GM10847 (cell line): ENCODE measurements around the gene REEP6.

Source experiments
- POLR2A ChIP-seq: IDR thresholded peaks from 2 replicates; pipeline ENCODE4 v1.6.1; 2011; ENCODE audit not compliant: insufficient read length; ENCODE audit errors: extremely low read depth

The REEP6 gene

DNA sequence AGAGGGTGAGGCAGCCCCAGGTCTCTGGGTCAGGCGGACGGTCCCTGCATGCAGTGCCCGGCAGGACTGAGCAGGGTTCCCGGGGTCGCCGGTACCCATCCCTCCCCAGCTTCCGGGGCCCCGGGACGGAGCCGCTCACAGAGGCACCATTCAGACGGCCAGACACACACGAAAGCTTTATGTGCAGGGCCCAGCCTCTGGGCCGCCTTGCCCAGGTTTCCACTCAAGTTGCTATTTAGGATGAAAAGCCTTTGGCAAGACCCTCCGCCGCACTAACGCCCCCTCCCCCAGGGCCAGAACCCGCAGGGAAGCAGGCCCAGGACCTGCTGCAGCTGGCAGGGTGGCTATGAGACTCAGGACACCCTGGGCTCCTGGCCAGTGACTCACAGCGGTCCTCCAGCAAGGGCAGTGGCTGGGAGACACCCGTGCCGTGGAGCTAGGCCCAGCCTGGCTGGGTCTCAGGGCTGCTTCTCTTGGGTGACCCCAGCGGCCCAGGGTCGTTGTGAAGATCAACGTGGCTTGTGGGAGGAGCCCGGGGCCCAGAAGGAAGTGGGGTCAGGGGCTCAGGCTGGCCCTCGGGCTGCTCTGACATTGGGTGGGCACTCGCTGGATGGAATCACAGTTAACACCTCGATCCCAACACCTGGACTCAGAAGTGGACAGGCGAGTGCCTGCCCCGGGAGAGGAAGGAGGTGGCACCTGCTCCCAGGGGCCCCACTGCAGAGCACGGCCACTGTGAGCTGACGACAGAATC lies 16.8 kb upstream of the REEP6 start:
- TF ChIP-seq POLR2A, result no peak

DNA sequence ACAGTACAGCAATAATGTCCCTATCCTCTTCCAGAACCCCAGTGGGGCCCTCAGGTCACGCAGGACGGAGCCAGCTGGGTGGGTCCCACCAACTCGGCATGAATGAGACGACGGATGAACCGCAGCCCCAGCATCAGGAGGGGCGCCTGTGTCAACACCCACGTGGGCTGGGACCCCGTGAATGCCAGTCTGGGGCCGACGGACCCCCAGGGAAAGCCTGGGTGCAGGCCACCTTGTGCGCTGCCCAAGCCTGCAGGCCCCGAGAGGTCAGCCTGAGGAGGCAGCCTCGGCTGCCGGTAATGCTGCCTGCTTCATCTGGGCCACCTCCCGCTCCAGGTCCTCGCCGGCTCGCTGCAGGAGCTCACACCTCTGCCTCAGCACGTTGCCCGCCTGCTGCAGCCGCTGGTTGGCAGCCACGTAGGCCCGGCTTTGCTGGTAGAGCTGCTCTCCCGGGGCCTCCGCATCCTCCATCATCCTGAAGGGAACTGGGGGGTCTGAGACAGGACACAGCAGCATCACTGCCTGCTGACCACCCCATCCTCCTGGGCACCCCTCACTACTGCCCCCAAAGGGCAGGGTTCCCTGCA lies 16.1 kb upstream of the REEP6 start:
- TF ChIP-seq POLR2A, result no peak

DNA sequence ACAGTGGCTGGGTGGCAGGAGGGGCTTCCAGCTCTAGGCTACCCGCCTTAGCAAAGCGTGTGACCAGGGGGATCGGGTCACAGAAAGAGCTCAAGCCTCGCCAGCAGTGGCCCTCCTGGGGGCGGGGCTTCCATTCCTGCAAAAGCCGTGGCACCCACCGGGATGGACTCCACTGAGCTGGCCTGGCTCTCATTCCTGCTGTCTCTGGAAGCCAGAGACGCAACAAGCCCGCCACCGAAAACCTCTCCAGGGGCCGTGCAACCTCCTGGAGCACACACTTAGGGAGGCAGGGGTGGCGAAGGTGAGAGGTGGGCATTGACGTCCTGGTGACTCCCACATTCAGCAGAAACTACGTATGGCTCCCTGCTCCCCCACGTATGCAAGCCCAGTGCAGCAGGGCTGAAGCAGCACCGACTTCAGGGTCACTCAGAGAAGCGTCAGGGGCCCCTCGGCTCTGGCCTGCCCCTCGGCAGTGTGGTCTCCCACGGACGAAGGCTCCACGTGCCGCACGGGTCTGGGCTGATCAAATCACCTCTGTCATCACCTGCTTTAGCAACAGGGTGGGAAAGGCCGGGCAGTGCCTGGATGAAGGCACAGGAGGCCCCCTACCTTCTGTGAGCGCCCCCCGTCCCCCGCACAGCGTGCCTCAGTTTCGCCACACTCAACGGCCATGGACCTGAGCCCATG lies 15.1 kb upstream of the REEP6 start:
- no peak for TF ChIP-seq POLR2A

DNA sequence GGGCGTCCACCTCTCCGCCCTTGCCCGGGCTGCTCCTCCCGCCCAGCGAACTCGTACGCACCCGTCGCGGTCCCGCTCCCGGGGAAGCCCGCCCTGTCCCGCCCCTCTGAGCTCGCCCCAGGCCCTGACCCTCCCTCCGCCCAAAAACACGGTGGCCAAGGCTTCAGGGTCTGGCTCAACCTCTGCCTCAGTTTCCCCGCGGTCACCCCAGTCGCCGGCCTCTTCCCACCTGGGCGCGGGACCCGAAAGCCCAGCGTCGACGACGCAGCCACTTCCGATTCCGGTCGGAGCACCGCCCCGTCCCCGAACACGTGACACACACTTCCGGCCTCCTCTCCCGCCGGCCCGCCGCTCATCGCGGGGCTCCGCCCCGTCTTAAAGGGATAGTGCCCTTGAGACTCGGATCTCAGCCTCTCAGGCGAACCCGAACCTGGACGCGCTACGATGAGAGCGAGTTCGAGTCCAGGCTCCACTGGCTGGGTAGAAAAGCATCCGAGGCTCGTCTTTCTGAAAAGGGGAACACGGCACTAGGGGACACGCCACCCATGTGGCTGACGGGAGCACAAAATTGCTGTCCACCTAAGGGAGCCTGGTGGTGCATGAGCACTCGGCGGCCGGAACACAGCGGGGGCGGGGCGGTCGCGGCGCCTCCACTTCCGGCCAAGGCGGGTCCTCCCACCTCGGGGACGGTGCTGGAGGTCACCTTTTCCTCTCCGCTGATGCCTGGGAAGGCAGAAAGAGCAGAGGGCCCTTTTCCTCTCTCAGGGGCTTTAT lies 11.9 kb upstream of the REEP6 start, which contains the start of gene C19orf25:
C19orf25 (minus strand) TSS at position 282 of the 774 bp plus-strand sequence. CDS start 312 bp downstream, outside the sequence.
- TF ChIP-seq POLR2A, result peak; percentile 93

DNA sequence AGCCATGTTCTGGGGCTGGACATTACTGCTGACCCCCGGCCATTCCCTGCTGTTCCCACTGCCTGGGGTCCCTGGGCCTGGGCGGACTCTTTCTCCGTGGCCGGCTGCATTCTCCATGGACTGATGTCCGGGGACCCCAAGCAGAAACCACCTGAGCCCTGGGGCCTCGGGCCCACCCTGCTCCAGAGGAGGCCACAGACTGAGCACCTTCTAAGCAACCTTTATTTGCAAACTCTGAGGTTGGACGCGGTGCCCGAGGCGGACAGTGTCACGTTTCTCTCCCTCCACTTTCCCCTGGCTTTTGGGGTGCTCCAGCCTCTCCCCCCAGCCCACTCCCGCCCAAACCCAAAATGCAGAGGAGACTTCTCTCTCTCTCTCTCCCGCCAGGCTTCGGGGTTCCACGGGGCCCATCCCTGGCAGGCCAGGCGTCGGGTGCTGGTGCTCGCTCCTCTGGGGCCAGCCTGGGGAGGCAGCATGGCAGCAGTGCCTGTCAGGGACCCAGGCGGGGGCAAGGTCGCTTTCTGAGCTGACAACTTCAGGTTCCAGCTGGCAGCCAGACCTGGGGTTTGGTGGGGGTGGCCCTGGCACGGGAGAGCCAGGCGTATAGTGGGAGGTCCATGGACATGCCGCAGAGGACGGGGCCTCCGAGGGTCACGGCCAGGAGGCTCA lies 9.6 kb upstream of the REEP6 start:
- TF ChIP-seq POLR2A, result no peak

DNA sequence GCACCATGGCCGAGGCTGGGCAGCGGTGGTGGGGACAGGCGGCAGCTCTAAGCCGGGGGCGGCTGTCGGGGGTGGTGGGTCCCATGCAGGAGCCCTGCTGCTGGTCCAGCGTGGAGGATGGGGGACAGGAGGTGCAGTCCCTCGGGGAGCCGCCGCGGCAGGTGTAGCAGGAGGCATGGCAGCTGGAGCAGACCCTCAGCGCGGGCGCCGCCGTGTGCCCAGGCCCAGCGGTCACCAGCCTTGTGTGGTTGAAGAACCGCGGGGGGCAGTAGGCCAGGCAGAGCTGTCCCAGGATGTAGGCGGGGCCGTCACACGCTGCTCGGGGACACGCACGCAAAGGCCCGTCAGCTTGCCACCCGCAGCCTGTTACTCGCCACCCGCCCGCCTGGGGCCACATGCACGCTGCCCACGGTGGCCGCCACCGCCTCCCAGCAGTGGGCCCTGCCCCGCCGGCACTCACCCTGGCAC lies 9.1 kb upstream of the REEP6 start:
- TF ChIP-seq POLR2A, result no peak

DNA sequence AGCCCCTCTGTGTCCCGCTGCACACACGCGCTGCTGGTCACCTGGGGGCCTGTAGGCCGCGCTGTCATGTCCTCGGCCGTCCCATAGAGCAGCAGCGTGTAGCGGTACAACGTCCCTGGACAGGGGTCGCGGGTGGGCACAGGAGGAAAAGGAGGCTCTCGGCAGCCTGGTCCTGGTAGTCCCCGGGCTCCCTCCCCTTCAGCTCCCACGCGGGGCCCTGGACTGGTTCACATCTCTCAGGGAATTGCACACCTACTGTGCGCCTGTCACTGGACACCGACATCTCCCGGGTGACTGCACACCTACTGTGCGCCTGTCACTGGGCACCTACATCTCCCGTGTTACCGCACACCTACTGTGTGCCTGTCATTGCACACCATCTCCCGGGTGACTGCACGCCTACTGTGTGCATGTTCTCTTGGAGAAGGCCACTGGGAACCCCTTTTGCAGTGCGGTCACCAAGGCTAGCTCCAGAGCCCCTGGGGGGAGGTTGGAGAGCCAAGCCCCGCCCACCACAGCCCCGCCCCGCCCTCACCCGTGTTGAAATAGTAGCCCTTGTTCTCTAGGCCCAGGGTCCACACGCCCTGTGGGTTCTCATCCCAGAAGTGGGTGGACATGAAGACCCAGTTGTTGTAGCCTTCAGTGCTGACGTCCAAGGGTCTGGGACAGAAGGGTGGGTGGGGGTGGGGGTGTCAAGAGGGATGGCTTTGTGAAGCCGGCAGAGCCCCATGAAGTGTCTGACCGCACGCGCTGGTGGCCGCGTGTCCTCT lies 8.4 kb upstream of the REEP6 start:
- TF ChIP-seq POLR2A, result no peak

DNA sequence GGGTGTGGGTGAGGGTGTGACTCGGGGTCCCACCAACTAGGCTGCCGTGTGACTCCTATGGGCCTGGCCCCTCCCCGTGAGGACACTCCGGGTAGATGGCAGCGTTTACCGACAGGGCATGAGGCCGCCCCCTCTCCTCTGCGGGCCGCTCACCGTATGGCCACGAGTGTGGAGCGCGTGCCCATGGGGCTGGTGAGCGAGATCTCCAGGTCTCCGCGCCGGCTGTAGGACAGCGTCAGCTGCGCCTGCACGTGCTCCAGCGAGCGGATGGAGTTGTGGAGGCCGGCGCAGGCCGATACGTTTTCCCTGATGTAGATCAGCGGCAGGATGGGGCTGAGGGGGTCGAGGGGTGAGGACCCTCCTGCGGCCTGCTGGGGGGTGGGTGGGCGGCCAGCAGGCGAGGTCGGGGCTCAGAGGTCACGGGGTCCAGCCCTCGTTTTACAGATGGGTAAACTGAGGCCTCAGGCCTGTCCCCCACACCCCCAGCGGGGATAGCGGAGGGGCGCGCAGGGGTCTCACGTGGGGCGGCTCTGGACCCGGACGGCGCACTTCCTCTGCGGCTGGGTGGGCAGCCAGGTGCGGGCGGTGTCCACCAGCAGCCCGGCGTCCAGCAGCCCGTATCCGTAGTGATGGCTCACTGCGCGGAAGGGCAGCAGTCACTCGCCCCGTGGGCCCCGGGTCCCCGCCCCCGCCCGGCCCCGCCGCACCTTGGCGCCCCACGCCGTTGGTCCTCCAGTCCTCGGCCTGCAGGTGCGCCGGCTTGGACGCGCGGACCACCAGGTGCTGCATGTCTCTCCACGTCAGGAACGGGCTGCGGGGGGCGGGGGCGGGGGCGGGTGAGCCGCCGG lies 7.6 kb upstream of the REEP6 start:
- no peak for TF ChIP-seq POLR2A

DNA sequence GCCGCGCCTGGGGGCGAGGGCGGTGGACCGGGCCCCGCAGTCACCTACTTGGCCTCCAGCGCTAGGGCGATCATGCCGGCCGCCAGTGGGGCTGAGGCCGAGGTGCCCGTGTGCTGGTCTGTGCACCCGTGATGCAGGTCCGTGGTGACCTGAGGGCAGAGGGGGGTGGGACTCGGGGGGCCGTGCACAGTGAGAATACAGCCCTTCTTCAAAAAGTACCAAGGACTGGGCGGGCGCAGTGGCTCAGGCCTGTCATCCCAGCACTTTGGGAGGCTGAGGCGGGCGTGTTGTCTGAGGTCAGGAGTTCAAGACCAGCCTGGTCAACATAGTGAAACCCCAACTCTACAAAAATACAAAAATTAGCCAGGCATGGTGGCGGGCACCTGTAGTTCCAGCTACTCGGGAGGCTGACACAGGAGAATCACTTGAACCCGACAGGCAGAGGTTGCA lies 7.0 kb upstream of the REEP6 start:
- no peak for TF ChIP-seq POLR2A

DNA sequence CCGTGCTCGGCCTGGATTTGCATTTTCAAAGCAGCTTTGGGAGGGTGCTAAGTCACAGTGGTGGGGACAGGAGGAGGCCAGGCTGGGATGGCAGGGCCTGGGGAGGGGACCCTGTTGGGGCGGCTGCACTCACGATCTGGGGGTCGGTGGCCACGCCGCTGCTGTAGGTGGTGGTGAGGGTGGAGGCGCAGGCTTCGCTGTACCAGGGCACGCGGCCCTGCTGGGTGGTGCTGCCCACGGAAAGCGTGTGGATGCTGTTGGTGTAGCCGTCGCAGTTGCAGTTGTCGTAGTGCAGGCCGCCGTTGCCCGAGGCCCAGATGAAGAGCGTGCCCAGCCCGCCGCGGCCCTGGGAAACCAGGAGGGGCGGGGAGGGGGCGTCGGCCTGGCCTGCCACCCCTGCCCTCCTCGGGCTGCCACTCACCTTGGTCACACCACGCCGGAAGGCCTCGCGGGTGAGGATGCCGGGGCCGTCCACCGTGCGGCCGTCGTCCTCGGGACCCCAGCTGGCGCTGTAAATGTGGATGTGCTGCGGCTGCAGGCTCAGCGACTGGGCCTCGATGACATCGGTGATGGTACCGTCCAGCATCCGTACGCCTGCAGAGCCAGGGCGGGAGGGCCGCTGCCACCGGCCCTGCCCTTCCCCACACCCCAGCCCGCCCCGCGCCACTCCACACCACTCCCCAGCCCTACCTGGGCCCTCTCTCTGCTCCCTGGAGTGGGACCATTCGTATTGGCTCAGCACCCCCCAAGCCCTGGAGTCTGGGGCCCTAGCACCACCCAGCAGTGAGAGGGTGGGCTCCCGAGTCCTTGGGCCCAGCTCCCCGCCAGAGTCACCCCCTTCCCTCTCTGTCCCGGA lies 4.0 kb upstream of the REEP6 start:
- TF ChIP-seq POLR2A, result no peak

DNA sequence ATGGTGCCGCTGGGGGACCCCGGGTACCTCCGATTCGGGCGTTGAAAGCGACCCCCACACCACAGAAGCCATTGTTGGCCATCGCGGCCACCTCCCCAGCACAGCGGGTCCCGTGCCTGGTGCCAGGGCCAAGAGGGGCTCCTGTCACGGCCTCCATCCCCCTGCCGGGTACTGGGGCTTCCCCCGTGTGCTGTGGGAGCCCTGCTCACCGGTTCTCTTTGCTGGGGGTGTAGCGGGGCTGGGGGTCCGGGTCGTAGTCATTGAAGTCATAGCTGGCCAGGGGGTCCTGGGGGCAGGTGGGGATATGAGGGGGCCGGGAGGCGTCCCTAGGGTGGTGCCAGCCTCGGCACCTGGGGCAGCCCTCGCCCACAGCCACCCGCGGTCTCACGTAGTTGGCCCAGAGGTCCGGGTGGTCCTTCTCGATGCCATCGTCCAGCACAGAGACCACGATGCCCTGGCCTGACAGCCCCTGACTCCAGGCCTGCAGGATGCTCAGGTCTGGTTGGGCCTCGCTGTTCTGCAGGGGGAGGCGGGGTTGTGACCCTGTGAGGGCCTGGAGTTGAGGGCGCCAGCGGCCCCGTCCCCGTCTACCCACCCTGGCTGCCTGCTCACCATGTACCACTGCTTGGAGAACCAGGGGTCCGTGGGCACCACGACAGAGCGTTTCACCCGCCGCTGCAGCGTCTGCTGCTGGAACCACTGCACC lies 3.3 kb upstream of the REEP6 start:
- no peak for TF ChIP-seq POLR2A

DNA sequence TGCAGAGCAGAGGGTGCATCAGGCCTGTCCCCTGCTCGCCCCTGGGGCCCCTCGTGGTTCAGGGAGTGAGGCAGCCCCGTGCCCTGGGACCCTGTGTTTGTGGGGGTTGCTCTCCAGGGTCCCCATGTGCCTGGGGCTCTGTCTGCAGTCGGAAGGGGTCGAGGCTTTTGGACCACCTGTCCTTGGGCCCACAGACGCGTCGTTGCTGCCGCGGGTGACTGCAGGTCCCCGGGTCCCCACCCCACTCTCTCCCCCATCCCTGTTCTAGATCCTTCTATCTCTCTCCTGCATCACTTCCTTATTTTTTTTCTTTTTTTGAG lies 2.7 kb upstream of the REEP6 start:
- TF ChIP-seq POLR2A, result no peak
